Measurements from ENCODE around the gene MSGN1.

MSGN1 gene

GRCh38 chr2:17790536-17790935 lies 25.7 kb upstream of the MSGN1 start:
- no peaks in the 10 kb centered on the region for H3K36me3 ChIP-seq (ENCODE audit: insufficient read depth, low read length)
- no peak overlapping the region for H3K9ac ChIP-seq (ENCODE audit: insufficient read length)
- no peak for TF ChIP-seq POLR2AphosphoS5 (IDR thresholded peaks at IDR 0.05; ENCODE audit: borderline replicate concordance, low read depth, low read length)
- no peak for TF ChIP-seq FOXP2 (optimal IDR thresholded peaks at IDR 0.05; ENCODE audit: control extremely low read depth, extremely low read length, insufficient read depth)
- no peak for TF ChIP-seq EZH2 (IDR thresholded peaks at IDR 0.05)
- H3K4me3 ChIP-seq, result no peak overlapping the region
- no peak overlapping the region for H3K27ac ChIP-seq
- no peak for DNase-seq (ENCODE audit: low read depth, low spot score)
- H3K9me3 ChIP-seq (ENCODE audit: low read depth, low read length), result no peaks in the 10 kb centered on the region

GRCh38 chr2:17791121-17791816 lies 25.0 kb upstream of the MSGN1 start:
- Histone ChIP-seq H3K9ac (ENCODE audit: insufficient read length) (no peak overlapping the region), H3K36me3 (ENCODE audit: insufficient read depth, low read length) (no peaks in the 10 kb centered on the region), H3K9me3 (ENCODE audit: low read depth, low read length) (no peaks in the 10 kb centered on the region), H3K27ac (no peak overlapping the region), H3K4me3 (no peak overlapping the region)
- TF ChIP-seq EZH2 (IDR thresholded peaks at IDR 0.05) (no peak), FOXP2 (optimal IDR thresholded peaks at IDR 0.05; ENCODE audit: control extremely low read depth, extremely low read length, insufficient read depth) (no peak), POLR2AphosphoS5 (IDR thresholded peaks at IDR 0.05; ENCODE audit: borderline replicate concordance, low read depth, low read length) (no peak)
- DNase-seq (ENCODE audit: low read depth, low spot score), result no peak

GRCh38 chr2:17791817-17792130 lies 24.5 kb upstream of the MSGN1 start:
- Histone ChIP-seq H3K36me3 (ENCODE audit: insufficient read depth, low read length) (no peaks in the 10 kb centered on the region), H3K4me3 (no peak overlapping the region)
- no peak for DNase-seq (ENCODE audit: low read depth, low spot score)

GRCh38 chr2:17792515-17792914 lies 23.7 kb upstream of the MSGN1 start:
- no peaks in the 10 kb centered on the region for H3K9me3 ChIP-seq (ENCODE audit: low read depth, low read length)
- no peak overlapping the region for H3K4me3 ChIP-seq
- H3K27ac ChIP-seq, result no peak overlapping the region
- no peak overlapping the region for H3K9ac ChIP-seq (ENCODE audit: insufficient read length)
- H3K36me3 ChIP-seq (ENCODE audit: insufficient read depth, low read length), result no peaks in the 10 kb centered on the region
- DNase-seq (ENCODE audit: low read depth, low spot score), result no peak
- TF ChIP-seq POLR2AphosphoS5 (IDR thresholded peaks at IDR 0.05; ENCODE audit: borderline replicate concordance, low read depth, low read length), result no peak

More at GRCh38 chr2:17791817-17792130, 24.5 kb upstream of the MSGN1 start:
- Histone ChIP-seq H3K9ac (ENCODE audit: insufficient read length) (no peak overlapping the region), H3K27ac (no peak overlapping the region), H3K9me3 (ENCODE audit: low read depth, low read length) (no peaks in the 10 kb centered on the region)
- TF ChIP-seq EZH2 (IDR thresholded peaks at IDR 0.05) (no peak), FOXP2 (optimal IDR thresholded peaks at IDR 0.05; ENCODE audit: control extremely low read depth, extremely low read length, insufficient read depth) (no peak), POLR2AphosphoS5 (IDR thresholded peaks at IDR 0.05; ENCODE audit: borderline replicate concordance, low read depth, low read length) (no peak)

GRCh38 chr2:17793296-17793695 lies 23.0 kb upstream of the MSGN1 start:
- Histone ChIP-seq H3K9ac (ENCODE audit: insufficient read length) (no peak overlapping the region), H3K4me3 (no peak overlapping the region), H3K9me3 (ENCODE audit: low read depth, low read length) (no peaks in the 10 kb centered on the region), H3K36me3 (ENCODE audit: insufficient read depth, low read length) (no peaks in the 10 kb centered on the region), H3K27ac (no peak overlapping the region)
- DNase-seq (ENCODE audit: low read depth, low spot score), result no peak
- no peak for TF ChIP-seq POLR2AphosphoS5 (IDR thresholded peaks at IDR 0.05; ENCODE audit: borderline replicate concordance, low read depth, low read length)

- no peak overlapping the region for H3K9ac ChIP-seq (ENCODE audit: insufficient read length)
- no peaks in the 10 kb centered on the region for H3K9me3 ChIP-seq (ENCODE audit: low read depth, low read length)
- no peaks in the 10 kb centered on the region for H3K36me3 ChIP-seq (ENCODE audit: insufficient read depth, low read length)
- H3K4me3 ChIP-seq, result no peak overlapping the region
- DNase-seq (ENCODE audit: low read depth, low spot score), result no peak
- no peak for TF ChIP-seq FOXP2 (optimal IDR thresholded peaks at IDR 0.05; ENCODE audit: control extremely low read depth, extremely low read length, insufficient read depth)
- no peak for TF ChIP-seq POLR2AphosphoS5 (IDR thresholded peaks at IDR 0.05; ENCODE audit: borderline replicate concordance, low read depth, low read length)
- TF ChIP-seq EZH2 (IDR thresholded peaks at IDR 0.05), result no peak
- no peak overlapping the region for H3K27ac ChIP-seq
Observed at GRCh38 chr2:17793803-17794354, 22.4 kb upstream of the MSGN1 start.

- H3K27ac ChIP-seq, result no peak overlapping the region
- no peak for DNase-seq (ENCODE audit: low read depth, low spot score)
- H3K36me3 ChIP-seq (ENCODE audit: insufficient read depth, low read length), result no peaks in the 10 kb centered on the region
- H3K4me3 ChIP-seq, result no peak overlapping the region
- TF ChIP-seq EZH2 (IDR thresholded peaks at IDR 0.05), result no peak
- no peak for TF ChIP-seq POLR2AphosphoS5 (IDR thresholded peaks at IDR 0.05; ENCODE audit: borderline replicate concordance, low read depth, low read length)
- no peak for TF ChIP-seq FOXP2 (optimal IDR thresholded peaks at IDR 0.05; ENCODE audit: control extremely low read depth, extremely low read length, insufficient read depth)
- no peaks in the 10 kb centered on the region for H3K9me3 ChIP-seq (ENCODE audit: low read depth, low read length)
- H3K9ac ChIP-seq (ENCODE audit: insufficient read length), result no peak overlapping the region
Observed at GRCh38 chr2:17795309-17795708, 21.0 kb upstream of the MSGN1 start.

GRCh38 chr2:17798338-17798737 lies 17.9 kb upstream of the MSGN1 start:
- H3K9ac ChIP-seq (ENCODE audit: insufficient read length), result no peak overlapping the region
- no peak for TF ChIP-seq POLR2AphosphoS5 (IDR thresholded peaks at IDR 0.05; ENCODE audit: borderline replicate concordance, low read depth, low read length)
- TF ChIP-seq EZH2 (IDR thresholded peaks at IDR 0.05), result no peak
- no peak for TF ChIP-seq FOXP2 (optimal IDR thresholded peaks at IDR 0.05; ENCODE audit: control extremely low read depth, extremely low read length, insufficient read depth)
- no peaks in the 10 kb centered on the region for H3K9me3 ChIP-seq (ENCODE audit: low read depth, low read length)
- no peak for DNase-seq (ENCODE audit: low read depth, low spot score)
- H3K36me3 ChIP-seq (ENCODE audit: insufficient read depth, low read length), result no peaks in the 10 kb centered on the region
- no peak overlapping the region for H3K27ac ChIP-seq
- no peak overlapping the region for H3K4me3 ChIP-seq

Measured in SK-N-MC (cell line).